Left kidney (tissue), 2 donors: ENCODE data around the gene MTURN. TPM values are rescaled to one million over a fixed set of nuclear protein-coding genes. Genes with fewer than 3 reads are reported as not detected.
A peak's percentile ranks its signal among the peaks of the same experiment; 100 is the strongest.

Source experiments
- DNase-seq: peaks from one replicate; pipeline ENCODE4 v3.0.0-alpha.2; 2013
- polyA plus RNA-seq: library from polyadenylated mRNA; unstranded; fragments of 120-200 nt; gene quantifications from one replicate; pipeline ENCODE4 v1.2.1, GENCODE V29; 2013; ENCODE audit not compliant: insufficient read length

MTURN gene
- polyA plus RNA-seq, 1 donor = 87.4 TPM

DNA sequence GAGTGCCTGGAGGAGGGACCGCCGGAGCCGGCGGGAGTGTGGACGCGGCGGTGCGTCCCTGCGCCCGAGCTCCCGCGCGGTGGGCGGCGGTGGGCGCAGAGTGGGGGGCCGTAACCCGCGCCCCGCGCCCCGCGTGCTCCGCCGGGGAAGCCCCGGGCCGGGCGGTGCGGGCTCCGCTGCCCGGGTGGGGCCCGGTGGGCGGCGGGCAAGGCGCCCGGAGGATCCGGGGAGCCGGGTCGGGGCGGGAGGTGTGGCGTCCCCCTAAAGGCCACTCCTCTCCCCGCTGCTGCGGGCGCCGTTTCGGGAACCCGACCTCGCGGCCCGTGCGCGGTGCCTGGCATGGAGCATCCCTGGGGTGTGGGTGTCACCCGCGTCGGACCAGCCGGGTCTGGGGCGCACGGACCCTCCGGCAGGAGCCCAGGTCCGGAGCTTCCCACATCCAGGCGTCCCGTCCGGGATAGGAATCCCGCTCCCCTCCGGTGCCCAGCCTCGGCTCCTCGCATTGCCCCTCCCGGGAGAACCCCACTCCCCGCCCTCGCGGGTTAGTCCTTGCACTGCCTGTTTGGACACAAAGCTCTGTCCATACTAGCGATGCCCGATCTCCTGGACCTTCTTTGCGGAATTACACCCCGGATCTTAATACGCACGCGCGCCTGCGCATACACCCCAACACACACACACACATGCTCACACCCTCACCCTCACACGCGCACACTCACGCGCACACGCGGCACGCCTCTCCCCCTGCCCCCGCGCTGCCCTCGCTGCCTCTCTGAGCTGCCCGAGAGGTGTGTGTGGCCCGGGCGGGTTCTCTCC is 723 bp downstream of the MTURN start:
- peak; percentile 61 for DNase-seq

DNA sequence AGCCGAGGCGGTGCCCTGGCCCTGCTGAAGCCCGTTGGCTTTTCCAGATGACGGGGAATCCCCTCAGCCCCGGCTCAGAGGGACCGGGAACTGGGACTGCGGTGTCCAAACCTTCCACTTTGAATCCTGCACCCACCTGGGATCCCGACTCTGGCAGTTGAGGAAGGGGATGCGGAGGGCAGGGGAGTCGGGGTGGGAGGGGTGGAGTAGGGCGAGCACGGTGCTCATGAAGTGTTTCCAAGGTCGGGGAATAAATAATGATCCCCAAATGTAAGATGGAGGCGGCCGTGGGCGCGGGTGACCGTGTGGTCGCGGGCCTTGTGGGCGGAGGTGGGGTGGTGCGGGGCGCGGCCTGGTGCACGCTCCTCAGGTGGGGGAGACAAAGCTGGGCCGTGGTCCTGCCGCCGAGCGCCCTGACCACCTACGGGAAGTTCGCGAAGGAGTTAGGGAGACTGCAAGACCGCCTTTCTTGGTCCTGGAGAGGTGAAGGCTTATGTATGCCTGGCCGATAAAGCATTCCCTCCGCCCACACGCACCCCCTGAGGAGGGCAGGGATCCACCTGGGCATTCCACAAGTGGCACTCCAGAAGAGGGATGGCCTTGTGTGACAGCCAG is 1.4 kb downstream of the MTURN start:
- no peak for DNase-seq

DNA sequence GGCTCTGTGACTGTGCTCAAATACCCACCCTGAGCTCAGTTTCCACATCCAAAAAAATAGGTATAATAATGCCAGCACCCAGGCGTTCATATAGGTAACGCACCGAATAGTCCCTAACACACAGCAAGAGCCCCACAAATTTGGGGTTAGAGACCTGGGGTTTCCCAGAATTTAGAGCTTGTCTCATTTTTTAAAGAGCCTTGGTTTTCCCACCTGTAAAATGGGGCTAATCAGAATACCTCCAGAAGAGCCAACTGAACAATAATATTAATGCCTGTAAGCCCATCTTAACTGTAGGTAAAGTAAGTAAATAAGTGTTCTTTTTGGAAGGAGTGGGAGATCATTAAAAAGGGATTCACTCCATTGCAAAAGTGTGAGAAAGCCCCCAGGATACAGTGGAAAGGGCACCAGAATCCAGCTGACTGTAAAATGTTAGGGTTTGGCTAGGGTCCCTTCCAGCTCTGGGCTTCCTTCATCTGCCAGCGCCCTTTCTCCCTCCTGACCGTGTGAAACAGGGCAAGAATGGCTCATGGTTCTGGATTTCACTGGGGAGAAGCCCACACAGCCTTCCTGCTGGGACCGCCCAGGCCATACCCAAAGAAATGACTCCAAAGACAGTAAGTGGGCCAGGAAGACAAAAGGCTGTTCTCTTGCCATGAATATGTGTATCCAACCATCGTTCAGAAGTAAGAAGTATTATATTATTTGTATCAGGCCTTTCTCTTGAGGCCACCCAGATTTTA is 2.1 kb downstream of the MTURN start:
- DNase-seq = no peak

DNA sequence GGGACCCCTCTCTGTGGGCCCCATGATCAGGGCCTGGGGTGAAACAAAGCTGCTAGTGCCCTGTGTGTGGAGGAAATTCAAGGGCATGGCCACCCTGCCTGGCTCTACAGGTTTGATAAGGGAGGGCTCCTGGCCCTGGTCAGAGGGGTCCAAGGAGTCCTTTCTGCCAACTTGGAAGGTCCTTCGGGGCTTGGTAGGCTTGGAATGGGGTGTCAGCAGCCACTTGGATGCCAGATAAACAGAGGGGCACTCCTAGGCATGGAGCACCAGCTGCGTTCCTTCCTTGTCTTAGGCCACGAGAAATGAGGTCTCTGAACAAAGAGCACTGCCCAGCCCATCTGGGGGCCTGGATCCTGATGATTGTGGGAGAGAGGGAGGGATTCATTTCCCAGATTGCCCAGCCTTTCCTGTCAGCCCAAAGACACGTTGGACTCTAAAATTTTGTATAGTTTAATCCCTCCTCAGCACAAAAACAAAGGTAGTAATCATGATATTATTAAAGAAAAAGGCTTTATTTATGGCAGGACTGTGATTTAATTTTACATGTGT is 5.1 kb downstream of the MTURN start:
- DNase-seq = no peak

DNA sequence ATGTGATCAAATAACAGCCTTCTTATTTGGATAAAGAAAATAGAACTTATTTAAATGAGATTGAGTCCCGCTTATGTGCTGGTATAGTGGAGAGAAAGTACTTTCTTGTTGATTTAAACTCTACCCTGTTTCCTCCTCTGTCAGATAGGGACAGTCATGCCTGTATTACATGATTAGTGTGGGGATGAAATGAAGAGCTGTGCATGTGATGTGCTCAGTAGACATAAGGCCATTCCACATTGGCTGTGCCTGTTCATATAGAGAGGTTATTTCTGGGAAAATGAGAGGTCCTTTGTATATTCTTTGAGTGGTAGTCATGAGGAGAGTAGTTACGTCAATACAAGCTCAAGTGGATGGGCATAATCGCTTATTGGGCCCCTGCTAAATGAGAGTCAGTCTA is 5.7 kb downstream of the MTURN start:
- no peak for DNase-seq

DNA sequence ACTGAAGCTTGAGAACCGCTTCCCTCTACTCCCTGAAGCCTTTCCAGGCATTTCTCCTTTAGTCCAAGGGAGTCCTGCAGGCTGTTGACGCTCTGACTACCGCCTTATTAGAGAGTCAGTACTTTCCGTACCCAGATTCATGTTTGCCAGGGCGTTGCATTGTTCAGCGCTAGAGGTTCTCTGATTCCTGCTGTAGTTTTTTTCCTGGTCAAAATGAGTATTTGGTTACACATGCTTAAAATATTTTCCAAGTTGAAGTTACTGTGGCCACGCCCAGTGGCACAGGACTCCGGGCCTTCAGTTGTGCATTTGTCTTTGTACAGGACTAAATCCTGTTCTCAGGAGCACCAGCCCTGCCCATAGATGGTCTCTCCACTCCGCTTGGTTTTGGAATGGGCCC is 7.9 kb downstream of the MTURN start:
- DNase-seq = no peak

DNA sequence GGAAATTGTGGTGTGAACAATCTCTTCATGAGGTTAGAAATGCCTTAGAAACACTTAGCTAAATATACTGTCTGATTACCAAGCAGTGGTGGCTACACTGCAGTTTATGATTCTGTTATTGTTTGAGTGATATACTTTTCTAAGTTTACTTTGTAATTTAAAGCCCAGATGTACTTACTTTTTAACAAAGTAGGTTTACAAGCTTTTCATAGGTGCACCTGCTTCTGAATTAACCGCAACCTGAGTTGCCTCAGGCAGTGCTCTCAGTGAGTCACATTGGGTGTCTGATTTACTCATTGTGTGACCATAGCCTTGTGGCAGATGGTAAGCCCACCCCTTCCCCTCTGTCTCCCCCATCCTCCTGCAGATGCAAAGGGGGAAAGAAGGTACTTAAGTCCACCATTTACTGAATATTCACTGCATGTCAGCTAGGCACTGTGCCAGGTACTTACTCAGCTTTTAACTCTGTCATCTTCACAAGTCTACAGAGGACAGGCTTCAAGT is 9.0 kb downstream of the MTURN start:
- no peak for DNase-seq

DNA sequence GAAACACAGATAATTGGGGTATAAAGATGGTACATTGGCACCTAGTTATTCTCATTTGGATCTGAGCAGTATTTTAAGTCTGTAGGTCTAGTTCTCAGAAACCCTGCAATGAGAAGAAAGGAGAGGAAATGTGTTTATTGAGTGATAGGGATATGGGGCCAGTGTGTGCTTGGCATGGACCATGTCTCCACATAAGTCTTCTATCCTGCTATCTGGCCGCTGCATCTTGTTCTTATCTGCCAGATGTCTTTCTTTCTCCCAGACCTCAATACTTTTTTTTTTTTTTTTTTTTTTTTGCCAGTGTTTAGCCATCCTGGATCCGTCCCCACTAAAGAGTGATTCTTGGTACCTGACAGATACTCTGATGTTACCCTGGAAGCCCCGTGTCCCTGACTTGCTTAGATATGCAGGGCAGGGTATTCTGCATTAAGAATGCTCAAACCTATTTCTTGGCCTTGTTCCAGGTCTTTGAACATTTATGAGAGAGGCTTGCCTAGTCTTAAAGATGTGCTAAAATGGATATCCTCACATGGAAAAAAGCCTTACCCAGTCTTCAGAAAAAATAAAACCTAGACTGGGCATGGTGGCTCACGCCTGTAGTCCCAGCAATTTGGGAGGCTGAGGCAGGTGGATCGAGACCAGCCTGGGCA is 10.0 kb downstream of the MTURN start:
- no peak for DNase-seq

DNA sequence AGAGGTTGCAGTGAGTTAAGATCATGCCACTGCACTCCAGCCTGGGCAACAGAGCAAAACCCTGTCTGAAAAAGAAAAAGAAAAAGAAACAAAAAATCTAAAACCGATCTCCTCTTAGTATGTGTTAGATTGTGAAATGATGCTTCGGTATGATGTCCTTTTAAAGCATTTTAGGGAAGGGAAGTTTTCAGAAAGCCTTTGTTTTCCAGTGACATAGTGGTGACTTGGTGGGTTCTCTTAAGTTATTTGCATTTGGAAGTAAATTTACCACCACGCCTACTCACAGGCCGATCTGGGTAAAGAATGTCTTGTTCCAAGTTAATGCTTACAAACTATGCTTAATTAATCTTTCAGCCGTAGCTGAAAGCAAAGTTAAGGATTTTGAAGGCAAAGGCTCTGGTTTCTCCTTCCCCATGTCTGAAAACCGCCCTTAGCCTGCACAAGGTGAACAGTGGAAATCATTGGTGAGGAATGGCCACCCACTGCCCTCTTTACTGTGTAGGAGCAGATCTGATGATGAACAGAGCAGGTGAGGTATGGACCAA is 10.7 kb downstream of the MTURN start:
- no peak for DNase-seq

DNA sequence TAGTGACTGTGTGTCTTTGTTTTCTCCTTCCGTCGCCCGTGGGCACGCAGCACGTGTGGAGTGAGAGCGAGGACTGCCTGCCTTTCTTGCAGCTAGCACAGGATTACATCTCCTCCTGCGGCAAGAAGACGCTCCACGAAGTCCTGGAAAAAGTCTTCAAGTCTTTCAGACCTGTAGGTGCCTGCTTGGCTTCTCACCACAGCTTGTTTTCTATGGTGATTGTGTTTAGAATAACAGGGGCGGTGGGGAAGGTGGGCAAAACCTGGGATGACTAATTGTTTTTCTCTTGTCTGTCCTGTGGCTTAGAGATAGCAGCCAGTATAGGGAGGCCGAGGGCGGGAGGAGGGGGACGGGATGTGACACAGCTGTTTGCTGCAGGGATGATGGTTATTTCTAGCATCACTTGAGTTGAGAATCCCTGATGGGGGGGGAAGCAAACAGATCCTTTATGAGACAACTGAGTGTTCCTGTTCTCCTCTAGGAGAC is 11.4 kb downstream of the MTURN start:
- DNase-seq = no peak

DNA sequence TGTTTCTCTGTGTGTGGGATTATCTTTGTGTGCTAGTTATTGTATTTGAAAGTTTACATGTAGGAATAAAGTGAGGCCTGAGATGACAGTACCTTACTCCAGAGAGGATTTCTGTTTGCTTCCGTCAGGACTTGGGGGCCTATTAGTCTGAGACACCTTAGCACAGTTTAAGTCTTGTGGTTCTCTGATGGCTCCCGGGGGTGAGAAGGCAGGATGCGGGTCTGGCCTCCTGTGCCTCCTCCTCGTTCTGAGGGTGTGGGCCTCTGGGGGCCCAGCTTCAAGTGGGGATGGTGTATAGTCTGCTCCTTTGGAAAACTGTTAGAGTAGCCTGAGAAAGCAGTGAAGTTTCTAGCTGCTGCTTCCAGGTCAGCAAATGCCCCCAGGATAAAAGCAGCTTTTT is 12.4 kb downstream of the MTURN start:
- no peak for DNase-seq

DNA sequence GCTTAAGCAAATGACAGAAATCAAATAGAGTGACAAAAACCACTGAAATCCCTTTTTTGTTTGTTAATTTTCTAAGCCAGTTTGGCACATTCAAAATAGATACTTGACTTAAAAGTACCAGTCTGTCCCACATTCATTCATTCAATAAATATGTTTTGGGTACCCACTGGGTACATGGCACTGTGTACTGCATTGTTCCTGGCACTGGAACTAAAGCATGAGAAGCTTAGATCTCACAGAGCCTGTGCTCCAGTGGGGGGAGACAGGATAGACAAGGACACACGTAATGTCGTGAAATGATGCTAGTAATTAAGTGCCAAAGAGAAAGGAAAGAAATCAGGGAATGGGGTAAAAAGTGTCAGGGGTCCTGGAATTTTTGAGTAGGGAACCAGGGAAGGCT is 13.0 kb downstream of the MTURN start:
- no peak for DNase-seq

DNA sequence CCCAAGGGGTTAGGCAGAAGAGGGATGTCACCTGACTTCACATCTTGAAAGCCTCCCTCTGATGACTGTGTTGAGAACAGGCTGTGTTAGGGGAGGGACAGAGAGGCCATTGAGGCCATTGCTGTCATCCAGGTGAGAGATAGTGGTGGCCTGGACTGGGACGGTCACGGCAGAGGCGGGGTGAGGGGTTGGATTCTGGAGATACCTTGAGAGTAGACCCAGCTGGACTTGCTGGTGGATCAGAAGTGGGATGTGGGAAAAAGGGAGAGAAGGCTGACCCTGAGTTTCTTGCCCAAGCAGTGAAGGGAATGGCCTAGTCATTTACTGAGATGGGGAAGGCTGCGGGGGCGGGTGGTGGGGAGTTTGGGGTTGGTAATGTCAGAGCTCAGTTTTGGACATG is 13.6 kb downstream of the MTURN start:
- no peak for DNase-seq

DNA sequence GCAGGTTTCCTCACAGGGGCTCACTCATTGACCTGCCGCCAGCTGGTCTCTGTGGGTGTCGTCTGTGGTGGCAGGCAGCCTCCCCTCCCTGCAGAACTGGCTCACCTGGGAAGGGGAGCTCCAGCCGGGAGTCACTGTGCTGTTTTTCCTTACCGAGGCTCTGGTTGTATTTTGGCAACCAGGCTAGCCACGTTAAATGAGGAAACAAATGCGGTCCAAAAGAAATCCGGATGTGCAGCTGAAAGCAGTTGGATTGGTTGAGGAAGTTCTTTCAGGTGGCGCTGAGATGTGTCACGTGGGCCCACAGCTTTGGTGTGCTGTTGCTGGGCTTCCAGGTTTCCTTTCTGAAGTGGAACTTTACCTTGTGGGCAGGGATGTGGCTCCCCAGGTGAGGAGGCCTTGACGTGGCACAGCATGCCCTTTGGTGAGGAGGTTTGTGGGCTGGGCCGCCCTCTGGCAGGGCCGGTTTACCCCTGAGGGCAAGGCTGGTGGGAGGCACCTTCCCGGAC is 14.2 kb downstream of the MTURN start:
- DNase-seq = no peak

DNA sequence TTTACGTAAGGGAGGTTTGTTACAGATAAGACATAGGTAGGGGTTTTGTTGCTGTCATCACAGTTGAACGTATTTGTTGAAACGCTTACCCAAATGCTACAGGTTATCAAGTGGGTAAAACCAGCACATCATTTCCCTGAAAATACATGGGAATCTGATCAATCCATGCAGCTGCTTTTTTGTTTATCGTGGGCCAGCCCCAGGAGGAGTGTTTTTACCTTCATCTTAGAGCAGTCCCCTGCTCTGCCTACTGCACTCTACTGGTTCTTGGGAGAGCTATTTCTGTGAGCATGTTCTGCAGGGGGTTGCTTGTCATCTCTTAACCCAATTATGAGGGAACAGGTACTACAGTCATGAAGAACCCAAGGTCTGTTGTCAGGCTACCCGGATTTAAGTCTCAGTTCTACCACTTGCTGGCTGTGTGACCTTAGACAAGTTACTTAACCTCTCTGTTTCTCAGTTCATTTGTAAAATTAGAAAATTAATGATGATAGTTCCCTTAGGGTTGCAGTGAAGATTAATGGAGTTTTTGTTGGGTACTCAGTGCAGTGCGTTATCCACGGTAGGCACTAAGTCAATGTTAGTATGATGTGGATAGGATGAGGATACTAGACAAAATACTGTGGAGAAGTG is 15.0 kb downstream of the MTURN start:
- DNase-seq = no peak

DNA sequence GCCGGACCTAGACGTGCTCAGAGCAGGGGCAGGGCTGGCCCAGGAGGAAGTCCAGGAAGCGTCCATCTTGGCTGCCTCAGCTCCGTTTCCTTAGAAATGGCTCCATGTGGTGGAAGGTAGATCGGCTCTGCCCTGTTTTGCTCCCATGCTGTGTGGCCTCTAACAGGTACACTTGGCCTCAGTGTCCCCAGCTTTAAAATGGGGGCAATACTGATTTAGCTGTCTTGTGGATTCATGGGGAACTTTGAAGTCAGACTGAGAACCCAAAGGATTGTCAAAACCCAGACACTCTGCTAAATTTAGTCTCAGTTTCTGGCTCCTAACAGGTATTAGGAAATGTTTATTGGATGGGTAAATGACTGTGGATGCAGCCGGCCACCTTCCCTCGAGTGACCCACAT is 15.9 kb downstream of the MTURN start:
- DNase-seq = no peak

DNA sequence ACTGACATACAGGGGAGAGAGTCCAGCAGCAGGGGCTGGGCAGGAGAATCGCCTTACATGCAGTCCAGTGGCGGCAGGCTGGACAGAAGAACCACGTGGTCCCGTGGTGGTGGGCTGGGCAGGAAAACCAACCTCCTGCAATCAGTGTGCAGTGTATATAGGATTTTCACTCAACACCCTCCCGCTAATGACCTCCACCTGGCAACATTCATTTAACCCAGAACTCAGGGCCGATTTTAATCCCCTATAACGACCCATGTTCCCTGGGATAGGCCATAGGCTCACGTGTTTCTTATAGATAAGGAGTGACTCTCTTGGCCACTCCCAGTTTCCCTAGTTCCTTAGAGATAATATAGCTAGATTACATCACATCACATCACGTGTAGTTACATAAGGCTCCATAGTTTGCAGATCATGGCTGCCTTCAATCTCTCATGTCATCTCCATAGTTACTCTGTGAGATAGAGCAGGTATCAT is 19.4 kb downstream of the MTURN start:
- DNase-seq = no peak

DNA sequence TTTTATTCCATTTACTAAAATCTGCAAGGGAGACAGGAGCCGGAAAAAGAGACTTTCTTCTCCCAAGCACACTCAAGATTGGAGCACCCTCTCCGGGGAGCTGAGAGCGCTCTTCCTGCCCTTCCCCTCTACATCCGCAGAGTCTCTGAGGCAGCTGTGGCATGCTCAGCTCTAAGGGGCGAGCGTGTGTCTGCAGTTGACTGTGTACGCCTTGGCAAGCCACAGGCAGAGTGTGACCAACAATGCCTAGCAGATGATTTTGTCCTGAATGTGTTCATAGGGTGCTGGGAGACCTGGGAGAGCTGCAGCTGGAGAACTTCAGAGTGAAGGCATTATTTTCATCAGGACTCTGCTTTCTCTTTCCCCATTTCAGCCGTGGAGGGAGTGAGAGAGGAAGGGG is 20.7 kb downstream of the MTURN start:
- no peak for DNase-seq

DNA sequence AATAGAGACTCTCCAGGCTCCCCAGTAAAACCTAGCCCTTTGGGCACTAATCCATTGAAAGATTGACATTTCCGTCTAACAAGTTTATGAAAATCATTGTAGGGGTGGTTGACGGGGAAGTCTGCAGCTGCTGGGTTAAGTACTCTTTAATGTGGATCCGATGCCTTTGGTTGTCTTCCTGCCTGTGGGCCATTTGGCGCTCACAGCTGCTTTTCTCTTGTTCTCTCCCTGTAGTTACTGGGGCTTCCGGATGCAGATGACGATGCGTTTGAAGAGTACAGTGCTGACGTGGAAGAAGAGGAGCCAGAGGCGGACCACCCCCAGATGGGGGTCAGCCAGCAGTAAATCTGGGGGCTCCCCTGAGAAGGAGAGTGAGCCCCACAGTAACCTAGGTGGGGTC is 22.4 kb downstream of the MTURN start:
- DNase-seq = no peak

DNA sequence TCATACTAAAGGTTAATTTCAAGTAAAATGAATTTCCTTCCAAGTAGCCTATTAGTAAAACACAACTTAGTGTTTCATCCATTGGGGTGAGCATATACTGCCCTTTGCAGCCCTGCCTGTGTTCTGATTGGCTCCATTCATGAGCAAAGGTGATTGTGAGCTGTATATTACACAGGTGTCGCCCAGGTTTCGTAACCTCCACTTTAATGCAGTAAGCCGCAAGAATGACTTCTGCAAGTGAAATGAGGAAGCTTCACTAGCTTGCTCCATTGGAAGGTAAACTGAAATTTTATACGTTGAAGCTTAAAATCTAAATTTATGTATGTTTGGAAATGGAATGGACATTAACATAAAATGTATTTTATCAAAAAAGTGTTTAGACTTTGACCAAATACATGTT is 24.4 kb downstream of the MTURN start:
- no peak for DNase-seq

DNA sequence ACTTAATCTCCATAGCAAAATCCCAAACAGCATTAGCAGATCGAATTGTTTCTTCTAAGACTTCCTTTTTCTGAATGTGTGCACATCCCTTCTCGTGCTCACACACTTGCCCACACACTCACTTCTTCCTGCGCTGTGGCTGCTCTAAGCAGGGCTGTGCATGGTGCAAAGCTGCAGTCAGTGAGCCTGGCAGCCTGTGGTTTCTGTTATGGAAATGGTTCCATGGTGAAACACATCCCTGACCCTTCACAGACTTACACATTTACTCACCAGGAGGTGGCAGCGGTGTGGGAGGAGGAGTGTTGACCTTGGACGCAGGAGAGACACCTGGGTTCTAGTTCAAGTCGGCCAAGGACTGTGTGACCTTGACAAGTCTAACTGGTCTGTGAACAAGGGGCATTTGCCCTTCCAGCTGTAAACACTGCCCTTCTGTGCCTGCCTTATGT is 24.9 kb downstream of the MTURN start:
- DNase-seq = no peak
